ENCODE data around the gene DENND4C.

The DENND4C gene

DNA sequence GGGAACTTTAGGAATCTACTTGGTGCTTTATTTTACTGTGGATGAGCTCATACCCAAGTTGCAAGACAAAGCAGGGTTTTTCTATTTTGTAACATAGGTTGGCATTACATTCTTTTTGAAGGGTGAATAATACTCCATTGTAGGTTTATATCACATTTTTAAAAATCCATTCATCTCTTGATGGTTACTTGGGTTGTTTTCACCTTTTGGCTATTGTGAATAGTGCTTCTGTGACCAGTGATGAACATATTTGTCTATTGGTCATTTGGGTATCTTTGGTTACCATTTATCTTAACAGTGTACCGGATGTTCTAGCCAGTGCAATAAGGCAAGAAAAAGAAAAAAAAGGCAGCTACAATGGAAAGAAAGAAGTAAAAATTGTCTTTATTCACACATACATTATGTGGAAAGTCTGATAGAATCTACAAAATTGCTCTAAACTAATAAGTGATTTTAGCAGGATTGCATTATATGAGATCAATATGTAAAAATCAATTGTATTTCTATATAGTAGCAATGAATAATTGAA, 40.0 kb downstream of the DENND4C start:
- DNase-seq: no peak

DNA sequence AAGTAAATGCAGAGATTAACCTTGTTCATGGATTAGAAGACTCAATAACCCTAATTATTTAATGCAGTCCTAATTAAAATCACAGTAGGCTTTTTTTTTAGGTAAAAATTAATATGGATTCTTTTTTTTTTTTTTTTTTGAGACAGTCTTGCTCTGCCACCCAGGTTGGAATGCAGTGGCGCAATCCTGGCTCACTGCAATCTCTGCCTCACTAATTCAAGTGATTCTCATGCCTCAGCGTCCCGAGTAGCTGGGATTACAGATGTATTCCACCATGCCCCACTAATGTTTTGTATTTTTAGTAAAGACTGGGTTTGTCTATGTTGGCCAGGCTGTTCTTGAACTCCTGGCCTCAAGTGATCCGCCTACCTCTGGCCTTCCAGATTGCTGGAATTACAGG, 40.6 kb downstream of the DENND4C start:
- DNase-seq: no peak

DNA sequence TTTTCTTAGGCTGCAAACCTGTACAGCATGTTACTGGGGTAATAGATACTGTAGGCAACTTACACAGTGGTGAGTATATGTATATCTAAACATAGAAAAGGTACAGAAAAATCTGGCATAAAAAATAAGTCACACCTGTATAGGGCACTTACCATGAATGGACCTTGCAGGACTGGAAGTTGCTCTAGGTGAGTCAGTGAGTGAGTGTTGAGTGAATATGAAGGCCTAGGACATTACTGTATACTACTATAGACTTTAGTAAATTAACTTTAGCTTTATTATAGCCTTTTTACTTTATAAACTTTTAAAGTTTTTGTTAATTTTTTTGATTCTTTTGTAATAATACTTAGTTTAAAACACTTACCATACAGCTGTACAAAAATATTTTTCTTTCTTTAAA, 51.3 kb downstream of the DENND4C start:
- DNase-seq: no peak

DNA sequence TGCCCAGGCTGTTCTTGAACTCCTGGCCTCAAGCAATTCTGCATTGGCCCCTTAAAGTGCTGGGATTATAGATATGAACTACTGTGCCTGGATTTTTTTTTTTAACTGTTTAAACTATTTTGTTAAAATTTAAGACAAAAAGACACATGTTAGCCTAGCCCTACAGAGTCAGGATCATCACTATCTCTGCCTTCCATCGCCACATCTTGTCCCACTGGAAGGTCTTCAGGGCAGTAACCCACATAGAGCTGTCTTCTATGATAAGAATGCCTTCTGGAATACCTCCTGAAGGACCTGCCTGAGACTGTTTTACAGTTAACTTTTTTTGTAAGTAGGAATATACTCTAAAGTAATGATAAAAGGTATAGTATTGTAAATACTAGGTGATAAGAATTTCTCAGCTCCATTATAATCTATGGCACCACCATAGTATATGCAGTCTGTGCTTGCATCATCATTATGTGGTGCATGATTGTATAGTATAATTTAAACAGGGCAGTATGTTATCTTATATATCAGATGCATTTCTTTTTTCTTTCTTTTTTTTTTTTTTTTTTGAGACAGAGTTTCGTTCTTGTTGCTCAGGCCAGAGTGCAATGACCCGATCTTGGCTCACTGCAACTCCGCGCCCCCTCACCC, 52.7 kb downstream of the DENND4C start:
- no peak for DNase-seq

DNA sequence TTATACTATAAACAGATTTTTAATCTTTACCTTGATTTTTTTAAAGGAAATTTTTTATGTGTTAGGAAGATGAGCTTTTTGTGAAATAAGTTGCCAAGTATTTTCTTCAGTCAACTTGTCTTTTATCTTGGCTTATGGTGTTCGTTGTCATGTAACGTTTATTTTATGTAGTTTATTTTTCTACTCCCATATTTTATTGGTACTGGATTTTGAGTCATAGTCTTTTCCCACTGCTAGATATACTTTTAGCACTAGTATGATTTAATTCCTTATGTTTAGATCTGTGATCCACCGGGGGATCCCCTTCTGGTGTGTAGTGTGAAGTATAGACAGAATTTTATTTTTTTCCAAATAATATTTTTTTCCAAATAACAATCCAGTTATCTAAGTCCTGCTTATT, 54.2 kb downstream of the DENND4C start:
- no peak for DNase-seq

DNA sequence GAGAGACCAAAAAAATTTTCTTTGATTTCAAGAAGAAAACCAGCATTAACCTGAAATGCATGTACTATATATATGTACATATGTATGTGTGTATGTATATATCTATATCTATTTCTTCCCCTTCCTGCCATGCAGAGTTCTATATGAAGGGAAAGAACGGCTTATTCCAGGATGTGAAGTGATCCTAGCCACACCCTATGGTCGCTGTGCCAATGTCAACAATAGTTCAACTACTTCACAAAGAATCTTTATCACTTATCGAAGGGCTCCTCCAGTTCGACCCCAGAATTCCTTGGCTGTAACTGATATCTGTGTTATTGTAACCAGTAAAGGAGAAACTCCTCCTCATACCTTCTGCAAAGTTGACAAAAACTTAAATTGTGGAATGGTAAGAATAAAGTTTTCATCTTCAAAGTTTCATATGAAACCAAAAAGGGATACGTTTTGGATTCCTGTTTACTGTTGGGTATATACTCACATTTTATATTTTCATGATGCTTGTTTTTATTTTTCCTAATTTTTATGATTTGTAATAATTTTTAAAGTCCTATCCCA, 56.2 kb downstream of the DENND4C start:
- no peak for DNase-seq

DNA sequence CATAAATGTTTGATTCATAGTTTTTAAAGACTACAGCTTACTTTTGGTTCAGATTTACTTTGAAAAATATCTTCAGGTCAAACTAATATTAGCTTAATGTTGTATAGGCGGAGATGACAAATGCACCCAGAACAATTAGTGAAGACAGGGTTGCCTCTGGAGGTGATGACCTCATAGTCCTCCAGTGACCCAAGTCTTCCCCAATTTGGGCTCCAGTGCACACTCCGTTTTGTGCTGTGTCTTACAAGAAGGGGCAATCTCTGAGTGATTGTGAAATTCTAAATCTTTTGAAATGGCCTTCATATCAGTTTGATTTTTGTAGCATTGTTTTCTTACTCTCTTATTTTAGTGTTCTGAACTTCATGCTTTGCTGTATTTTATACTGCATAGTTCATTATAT, 57.6 kb downstream of the DENND4C start:
- no peak for DNase-seq

DNA sequence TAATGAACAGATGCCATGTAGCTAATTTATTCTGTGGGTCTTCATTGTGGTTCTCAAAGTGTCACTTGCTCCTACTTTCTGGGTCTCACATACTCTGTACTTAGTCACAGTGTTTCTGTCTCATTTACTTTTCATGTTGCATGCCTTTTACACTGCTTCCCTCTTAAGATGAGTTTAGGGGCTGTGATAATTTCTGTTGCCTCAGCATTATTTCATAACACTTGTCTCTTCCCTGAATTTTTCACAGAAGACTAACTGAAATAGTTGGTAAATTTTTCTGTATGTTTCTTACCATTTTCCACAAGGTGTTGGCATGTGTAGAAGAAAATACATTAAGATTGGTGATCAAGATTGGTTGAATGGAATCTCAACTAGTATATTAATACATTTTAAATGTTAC, 59.6 kb downstream of the DENND4C start:
- no peak for DNase-seq

DNA sequence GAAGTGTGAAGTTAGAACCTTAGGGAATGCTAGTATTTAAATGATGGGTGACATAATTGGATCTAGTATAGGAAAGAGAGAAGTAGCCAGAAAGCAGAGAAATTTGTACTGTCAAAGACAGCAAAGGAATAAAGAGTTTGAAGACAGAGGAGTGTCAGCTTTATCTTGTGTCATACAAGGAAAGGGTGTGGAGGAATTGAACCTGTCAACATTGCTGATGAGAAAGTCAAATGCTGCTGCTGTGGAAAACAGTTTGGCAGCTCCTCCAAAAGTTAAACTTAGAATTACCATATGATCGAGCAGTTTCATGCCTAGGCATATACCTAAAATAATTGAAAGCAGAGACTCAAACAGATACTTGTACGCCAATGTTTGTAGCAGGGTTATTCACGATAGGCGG, 63.7 kb downstream of the DENND4C start:
- DNase-seq: no peak

DNA sequence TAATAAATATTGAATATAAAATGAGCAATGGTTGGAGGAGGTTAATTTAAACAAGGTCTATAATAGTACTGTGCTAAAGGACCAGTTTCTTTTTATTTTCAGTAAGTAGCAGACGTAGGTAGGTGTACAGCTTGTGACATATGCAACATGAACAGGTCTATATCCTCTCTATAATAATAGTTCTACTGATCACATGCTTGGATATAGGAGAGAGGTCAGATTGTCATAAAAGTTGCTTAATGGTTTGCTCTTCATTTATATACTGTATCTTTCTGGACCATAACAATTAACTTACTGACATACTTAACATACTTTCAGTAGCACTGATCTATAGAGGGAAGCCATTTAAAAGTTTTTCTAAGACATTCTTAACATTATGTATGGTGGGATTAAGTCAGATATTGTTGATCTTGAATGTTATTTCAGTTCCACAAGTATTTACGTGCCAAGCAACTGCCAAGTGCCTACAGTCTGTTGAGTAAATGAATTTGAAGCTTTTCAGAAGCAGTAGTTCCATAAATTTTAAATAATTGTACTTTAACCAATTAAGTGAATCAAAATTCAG, 68.0 kb downstream of the DENND4C start:
- no peak for DNase-seq

DNA sequence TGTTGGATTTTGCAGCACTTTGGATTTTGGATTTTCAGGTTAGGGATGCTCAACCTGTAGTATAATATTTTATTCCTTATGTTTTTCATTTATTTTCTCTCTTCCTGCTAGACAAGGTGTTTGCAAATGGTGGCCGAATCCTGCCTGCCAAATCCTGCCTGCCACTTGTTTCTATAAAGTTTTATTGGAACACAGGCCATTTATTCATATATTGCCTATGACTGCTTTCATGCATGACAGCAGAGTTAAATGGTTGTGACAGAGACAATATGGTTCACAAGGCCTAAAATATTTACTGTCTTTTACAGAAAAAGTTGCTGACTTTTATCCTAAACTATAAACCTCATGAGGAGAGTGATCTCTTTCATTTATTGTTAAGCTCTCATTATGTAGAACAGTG, 72.7 kb downstream of the DENND4C start:
- DNase-seq: no peak

DNA sequence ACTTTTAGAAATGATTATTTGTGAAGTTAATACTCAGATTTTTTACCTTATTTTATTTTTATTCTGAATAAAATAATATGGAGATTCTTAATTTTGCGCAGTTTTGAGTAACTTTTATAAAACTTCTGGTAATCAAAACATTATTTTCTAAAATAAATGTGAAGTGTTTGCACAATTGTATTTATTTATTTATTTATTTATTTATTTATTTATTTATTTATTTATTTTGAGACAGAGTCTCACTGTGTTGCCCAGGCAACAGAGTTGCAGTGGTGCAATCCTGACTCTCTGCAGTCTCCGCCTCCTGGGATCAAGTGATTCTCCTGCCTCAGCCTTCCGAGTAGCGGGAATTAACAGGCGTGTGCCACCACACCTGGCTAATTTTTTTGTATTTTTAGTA, 76.1 kb downstream of the DENND4C start:
- DNase-seq: no peak

DNA sequence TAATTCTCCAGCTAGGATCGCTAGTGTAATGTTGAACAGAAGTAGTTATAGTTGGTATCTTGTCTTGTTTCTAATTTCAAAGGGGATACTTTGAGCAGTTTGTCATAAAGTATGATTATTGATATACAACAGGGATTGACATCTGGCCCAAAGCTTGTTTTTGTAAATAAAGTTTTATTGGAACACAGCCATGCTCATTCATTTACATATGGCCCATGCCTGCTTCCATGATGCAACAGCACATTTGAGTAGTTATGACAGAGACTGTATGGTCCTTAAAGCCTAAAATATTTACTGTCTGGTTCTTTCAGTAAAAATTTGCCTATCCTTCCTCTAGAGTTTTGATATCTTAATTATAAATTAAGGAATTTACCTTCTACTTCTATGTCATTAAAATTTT, 79.8 kb downstream of the DENND4C start:
- no peak for DNase-seq

DNA sequence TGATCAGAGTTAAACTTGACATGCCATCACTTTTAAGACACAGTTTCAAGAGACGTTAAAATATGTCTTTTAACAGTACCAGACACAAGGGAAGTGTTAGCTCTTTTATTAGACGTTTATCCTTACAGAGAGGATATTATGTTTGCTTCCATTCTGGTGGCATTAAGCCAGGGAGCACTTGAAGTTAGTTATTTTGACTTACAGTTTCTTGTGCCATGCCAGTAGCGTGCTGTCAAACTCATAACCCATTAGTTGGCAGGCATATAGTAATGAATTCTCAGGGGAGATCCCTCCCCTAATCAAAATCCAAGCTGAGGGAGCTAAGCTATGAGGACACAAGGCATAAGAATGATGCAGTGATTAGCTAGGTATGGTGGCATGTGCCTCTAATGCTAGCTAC, 83.1 kb downstream of the DENND4C start:
- no peak for DNase-seq

DNA sequence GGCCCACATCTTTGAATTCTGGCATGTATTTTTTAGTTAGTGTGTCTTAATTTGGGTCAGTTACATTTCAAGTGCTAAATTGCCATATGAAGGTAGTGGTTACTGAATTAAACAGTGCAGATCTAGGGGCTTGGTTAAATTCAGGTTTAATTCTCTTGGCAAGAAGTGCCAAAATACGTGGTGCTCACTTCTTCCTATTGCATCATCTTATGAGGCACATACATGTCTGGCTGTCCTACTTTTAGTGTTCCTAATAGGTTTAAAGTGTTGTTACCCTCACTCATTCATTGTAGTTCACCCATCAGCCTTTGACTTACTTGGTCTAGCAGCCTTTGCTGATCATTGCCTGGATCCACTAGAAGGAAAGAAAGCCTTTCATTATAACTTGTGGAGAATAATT, 90.0 kb downstream of the DENND4C start:
- no peak for DNase-seq

DNA sequence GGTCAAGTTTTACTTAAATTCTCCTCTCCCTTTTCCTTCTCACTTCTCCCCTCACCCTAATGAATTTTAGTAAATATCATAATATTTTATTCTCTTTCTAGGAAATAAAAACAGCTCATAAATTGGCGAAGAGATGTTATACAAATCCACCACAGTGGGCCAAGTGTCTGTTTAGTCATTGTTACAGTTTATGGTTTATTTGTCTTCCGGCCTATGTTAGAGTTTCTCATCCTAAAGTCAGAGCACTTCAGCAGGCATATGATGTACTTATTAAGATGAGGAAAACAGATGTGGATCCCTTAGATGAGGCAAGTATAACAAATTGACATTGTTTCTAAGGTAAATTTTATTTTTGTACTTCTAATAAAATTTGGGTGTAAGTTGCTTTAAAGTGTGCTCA, 101.4 kb downstream of the DENND4C start:
- DNase-seq: no peak

DNA sequence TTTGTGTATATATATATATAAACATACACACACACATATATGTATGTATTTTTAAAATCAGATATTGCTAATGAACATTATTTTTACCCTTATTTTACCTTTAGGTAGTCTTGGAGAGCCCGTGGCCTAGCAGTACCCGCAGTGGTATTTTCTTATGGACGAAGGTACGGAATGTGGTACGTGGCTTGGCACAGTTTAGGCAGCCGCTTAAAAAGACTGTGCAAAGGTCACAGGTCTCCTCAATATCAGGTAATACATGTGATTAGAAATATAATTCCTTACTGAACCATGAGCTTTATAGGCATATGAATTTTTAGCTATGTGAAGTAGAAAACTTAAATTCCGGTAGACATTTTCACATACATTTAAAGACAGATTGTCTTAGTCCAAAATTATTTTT, 105.7 kb downstream of the DENND4C start:
- no peak for DNase-seq

DNA sequence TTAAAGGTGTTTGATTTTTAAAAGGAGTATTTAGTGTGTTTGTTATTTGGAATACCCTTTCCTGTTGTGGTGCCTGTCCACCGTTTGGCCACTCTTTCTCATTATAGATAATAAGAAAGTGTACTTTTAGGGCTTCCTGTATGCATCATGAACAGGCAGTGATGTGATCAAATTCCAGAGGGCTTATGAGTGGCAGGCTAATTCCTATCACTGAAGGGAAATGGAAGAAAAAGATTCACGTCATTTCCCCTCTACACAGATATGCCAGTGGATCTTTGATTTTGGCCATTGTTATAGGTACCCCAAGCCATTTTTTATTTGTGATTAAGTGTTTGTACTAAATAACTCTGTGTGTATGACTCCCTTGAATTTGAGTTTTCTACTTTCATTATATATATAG, 112.5 kb downstream of the DENND4C start:
- no peak for DNase-seq

DNA sequence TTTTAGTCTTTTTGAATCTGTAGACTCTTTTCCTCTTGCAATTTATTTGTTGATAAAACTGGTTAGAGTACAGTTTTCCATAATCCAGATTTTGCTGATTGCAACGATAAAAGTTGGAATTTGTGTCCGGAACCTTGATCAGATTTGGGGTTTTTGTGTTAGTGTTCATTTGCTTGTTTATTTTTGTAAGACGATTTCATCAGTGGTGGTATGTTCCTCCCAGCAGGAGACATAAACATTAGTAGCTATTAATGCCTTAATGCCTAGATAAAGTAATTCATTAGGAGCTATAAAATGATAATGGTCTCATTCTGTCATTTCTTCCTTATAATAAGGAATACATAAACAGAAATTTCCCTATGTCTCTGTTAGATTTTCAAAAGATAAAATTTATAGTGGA, 128.2 kb downstream of the DENND4C start:
- DNase-seq: no peak

DNA sequence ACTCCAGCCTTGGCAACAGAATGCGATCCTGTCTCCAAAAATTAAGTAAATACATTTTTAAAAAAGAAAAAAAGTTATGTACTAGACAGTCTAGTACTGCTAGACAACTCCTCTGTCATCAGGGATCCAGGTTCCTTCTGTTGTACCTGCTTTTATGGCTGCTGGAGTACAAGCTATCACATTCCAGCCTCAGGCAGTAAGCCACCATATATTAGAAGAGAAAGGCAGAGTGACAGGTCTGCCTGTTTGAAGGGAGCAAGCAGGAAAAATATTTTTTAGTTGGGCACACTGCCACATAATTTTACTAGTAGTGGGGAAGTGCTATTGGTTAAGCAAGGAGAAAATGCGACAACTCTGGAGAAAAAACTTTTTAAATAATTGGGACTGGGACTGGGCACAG, 138.6 kb downstream of the DENND4C start:
- no peak for DNase-seq

DNA sequence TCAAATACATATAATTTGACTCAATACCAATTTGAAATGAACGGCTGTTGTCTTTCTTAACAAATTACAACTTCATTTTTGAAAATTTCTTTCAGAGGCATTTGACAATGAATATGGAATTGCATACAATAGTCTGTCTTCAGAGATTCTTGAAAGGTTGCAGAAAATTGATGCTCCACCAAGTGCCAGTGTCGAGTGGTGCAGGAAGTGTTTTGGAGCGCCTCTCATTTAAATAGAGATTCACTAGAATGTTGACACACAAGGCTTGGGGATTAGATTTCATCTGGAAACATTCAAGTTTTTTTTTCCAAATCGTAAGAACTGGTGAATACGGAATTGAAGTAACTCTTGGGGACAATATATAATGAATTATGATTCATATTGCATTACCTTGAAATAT, 141.4 kb downstream of the DENND4C start:
- DNase-seq: no peak

DNA sequence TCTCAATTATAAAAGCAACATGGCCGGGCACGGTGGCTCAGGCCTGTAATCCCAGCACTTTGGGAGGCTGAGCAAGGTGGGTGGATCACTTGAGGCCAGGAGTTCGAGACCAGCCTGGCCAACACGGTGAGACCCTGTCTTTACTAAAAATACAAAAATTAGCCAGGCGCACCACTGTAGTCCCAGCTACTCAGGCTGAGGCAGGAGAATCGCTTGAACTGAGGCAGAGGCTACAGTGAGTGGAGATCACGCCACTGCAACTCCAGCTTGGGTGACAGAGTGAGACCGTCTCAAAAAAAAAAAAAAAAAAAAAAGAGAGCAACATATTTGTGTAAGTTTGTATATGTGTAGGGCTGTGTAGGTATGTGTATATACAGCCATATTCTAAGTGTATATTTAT, 142.1 kb downstream of the DENND4C start:
- no peak for DNase-seq

DNA sequence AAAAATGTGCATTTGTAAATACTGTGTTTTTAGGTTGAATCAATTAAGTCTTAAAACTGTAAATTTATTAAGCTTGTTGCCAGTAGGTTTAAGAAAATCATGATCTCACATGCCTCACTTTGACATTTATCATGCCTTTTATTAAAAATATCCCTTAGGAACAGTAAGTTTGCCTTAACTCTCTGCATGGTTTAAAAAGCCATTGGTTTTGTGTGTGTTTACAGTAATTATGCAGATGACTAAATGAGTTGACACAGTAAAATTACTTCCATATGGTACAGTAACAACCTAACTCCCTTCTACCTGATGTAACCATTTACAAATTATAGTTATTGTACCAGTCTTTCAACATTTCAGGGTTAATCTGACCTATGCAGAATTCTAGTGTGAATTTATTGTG, 143.0 kb downstream of the DENND4C start:
- DNase-seq: no peak

DNA sequence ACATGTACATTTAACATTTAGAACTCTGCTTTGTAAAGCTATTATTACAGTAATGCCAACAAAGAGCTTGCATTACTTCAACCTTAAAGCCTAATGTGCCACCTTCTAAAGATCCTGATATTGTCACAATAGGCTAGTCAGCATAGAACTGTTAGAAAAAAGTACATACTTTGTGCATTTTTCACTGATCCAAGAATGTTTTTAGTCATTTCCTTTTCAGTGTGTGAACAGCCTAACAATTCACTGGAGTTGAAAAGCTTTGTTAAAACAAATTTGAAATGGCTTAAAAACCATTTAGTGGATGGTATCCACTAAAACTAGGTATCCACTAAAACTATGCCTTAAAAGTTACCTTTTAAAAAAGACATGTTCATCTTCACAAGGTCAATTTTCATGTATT, 145.0 kb downstream of the DENND4C start:
- DNase-seq: no peak

DNA sequence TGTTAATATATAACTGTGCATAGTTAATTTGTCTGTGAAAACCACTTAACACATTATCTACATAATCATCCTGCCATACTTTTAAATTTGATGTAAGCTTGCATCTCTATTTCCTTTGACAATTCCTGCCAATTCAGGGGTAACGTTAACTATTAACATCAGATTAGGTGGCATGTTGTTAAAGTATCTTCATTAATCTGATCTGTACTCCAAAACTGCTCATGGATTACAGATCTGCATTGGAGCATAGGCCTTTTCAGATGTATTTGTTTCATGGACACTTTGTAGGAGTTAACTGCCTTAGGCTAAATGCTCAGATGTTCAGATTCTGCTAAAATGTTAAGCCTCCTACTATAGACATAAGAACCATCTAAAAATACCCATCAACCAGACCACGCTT, 146.4 kb downstream of the DENND4C start:
- DNase-seq: no peak

Data from T-helper 1 cell (primary cell).